NCI-H2196 (cell line): Measurements from ENCODE around the gene KRTAP12-2.
"Not testable (repeated sequence)": the region's sequence is repeated elsewhere in the genome, so short reads cannot be mapped to it uniquely, and the experiment has no call there.

ENCODE experiments used
- DNase-seq: peaks from one replicate; lab custom pipeline; 2025; ENCODE audit not compliant: unreplicated experiment; lab: John Stamatoyannopoulos, UW

The KRTAP12-2 gene

GRCh38 chr21:44702973-44703730, 36.4 kb upstream of the KRTAP12-2 start:
- DNase-seq, result no peak

GRCh38 chr21:44702111-44702972, 35.6 kb upstream of the KRTAP12-2 start:
- no peak for DNase-seq

- DNase-seq, result no peak
Measured at GRCh38 chr21:44701541-44701940, 34.8 kb upstream of the KRTAP12-2 start.

GRCh38 chr21:44701023-44701400, 34.3 kb upstream of the KRTAP12-2 start:
- no peak for DNase-seq

GRCh38 chr21:44700101-44701022, 33.6 kb upstream of the KRTAP12-2 start:
- DNase-seq, result no peak

DNA sequence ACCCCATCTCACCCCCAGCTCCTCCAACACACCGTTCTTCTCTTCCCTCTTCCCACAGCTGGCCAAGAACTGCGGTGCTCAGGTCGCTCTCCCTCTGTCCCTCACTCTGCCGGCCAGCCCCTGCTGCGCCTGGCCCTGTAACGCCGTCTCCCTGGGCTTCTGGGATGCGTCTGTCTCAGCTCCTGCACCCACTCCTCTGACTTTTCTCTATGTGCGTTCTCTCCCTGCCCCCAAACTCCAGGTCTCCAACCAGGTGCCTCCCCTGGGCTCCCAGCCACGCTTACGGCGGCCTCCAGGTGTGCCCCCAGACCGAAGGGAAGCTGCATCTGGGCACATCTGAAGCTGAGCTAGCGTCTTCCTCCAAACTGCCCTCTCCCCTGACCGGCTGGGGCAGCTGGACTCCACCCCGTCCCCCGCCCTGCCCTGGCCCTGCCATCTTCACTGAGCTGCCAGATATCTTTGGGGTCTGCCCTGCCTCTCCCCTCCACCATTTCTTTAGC, 32.8 kb upstream of the KRTAP12-2 start:
- no peak for DNase-seq

DNA sequence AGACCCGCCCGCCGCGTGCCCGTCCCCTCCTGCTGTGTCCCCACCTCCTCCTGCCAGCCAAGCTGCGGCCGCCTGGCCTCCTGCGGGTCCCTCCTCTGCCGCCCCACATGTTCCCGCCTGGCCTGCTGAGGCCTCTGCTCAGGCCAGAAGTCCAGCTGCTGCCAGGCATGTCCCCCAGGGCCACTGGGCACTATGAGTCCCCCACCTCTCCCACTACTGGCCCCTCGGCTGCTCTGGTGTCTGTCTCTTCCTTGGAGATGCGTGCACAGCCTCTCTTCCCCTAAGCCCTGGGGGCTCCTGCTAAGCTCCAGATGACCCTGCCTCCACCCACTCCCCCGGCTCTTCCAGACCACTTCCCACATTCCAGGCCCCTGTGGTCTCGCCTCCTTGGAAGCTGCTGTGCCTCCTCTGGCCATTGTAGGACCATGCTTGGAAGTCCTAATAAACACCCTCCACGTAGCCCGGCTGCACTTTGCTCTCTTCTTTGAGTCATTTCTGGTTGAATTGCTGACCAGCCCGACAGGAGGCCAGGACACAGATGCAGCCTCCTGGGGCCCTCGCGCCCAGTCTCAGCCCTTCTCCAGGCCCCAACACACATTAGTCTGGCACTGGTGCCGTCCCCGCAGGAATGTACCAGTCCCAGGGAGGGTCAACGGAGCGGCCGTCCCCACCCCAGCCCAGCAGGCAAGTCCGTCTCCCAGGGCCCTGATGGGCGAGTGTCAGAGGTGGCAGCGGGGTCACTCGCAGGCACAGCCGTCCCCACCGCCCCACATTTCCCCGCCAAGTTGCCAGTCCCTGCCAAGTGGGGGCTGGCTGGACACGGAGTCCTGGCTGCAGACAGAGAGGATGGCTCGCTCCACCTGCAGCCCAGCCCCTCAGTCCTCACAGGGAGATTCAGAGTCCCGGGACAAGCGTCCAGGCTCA, 31.3 kb upstream of the KRTAP12-2 start:
- DNase-seq, result no peak

DNA sequence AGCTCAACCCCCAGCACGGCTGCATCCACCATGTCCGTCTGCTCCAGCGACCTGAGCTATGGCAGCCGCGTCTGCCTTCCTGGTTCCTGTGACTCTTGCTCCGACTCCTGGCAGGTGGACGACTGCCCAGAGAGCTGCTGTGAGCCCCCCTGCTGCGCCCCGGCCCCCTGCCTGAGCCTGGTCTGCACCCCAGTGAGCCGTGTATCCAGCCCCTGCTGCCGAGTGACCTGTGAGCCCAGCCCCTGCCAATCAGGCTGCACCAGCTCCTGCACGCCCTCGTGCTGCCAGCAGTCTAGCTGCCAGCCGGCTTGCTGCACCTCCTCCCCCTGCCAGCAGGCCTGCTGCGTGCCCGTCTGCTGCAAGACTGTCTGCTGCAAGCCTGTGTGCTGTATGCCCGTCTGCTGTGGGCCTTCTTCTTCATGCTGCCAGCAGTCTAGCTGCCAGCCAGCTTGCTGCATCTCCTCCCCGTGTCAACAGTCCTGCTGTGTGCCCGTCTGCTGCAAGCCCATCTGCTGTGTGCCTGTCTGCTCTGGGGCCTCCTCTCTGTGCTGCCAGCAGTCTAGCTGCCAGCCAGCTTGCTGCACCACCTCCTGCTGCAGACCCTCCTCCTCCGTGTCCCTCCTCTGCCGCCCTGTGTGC, 30.6 kb upstream of the KRTAP12-2 start, which contains the start of gene KRTAP10-12:
Gene KRTAP10-12, plus strand, starts transcription at position 1 of the 639 bp plus-strand sequence. Its CDS starts 30 bp downstream, at position 31.
- DNase-seq, result not testable (repeated sequence)

GRCh38 chr21:44696572-44696971, 29.8 kb upstream of the KRTAP12-2 start:
- DNase-seq, result no peak

DNA sequence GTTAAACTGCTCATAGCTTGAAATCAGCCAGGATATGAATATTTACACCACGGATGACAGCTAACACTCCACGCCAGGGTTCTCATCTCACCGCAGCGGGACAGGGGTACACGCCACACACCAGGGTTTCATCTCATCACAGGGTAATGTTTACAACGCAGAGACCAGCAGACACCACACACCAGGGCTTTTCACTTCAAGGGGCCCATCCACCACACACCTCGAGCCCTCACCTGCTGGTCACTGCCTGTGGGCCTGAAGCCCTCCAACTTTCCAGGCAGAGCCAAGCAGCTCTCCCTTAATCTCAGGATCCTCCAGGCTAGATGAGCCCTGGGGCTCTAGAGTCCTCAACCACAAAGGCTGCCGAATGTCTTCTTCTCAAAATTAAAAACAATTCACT, 28.9 kb upstream of the KRTAP12-2 start:
- no peak for DNase-seq

DNA sequence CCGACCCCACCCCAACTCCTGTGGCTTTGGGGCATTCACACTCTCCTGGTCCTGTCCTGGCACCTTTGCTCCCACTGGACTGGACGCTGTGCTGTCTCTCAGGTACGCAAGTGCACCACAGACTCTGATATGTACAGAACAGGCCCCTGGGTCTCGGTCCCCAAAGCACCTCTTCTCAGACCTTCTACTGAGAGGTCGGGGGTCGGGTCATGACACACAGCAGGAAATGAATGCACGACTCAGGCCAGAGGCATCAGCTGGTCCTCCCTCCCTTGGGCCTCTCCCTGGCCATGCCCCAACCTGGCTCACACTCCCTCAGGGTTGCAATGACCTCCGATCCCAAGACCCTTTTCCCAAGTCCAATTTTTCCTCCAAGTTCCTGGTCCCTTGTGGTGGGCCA, 28.5 kb upstream of the KRTAP12-2 start:
- DNase-seq, result no peak

DNA sequence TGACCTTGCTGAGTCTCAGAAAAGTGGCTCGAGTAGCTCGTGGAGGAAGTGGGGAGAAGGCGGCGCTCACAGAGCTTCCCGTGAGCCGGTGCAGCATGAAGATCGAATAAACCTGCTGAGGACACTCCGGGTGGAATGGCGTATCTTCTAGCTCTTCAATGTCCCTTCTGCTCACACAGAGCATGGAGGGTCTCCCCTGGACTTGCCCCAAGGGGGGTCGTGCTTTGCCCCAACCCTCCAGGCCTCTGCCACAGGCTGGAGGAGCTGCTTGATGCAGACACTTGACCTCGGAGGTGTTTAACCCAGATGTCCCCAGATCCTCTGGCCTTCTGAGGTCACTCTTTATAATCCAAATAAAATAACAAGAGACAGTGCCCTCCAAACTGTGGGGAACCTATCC, 28.0 kb upstream of the KRTAP12-2 start:
- DNase-seq, result no peak

- DNase-seq, result no peak
Measured at GRCh38 chr21:44692798-44693512, 26.2 kb upstream of the KRTAP12-2 start.

DNA sequence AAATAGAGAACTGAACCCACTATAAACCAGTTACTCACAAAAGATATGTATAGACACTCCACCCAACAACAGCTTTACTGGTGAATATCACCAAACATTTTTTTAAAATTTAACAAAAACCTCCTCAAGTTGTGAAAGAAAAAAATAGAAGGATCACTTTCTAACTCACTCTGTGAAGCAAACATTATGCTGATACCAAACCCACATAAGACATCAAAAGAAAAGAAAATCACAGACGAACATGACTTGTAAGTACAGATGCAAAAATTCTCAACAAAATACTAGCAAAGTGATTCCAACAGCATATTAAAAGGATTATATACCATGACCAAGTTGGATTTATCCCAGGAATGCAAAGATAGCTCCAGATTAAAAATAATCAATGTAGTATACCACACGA, 25.0 kb upstream of the KRTAP12-2 start:
- no peak for DNase-seq

- not testable (repeated sequence) for DNase-seq
Measured at GRCh38 chr21:44689740-44690139, 23.0 kb upstream of the KRTAP12-2 start.

DNA sequence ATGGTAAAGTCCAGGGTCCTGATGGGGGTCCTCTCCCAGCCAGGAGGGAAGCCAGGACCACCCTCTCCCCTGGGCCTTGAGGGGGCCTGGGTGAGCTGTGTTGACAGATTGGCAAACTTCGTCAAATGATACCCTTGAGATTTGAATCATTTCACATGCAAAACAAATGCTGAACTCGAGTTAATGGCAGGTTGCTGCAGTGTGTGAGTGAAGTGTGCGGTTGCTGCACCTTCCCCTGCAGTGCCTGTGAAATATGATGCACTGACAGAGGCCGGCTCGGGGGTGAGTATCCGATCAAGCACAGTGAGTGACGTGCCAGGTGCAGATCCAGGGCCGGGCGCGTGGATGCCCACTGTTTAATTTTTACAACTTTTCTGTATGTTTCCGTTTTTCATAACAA, 20.9 kb upstream of the KRTAP12-2 start:
- DNase-seq, result no peak

GRCh38 chr21:44686843-44687561, 20.3 kb upstream of the KRTAP12-2 start:
- DNase-seq, result no peak
